Stimulated activated CD8-positive, alpha-beta memory T cell treated with anti-CD3 and anti-CD28 coated beads, Interleukin-12 subunit alpha, Interleukin-12 subunit beta, amount 100 ng/mL, for 4 hours (primary cell): ENCODE data around the gene CSNK1D.
A peak's percentile ranks its signal among the peaks of the same experiment; 100 is the strongest.

ENCODE experiments used
- DNase-seq: peaks from one replicate; pipeline ENCODE4 v3.0.0-alpha.2; 2020; ENCODE audit warnings: low read depth

The CSNK1D gene

DNA sequence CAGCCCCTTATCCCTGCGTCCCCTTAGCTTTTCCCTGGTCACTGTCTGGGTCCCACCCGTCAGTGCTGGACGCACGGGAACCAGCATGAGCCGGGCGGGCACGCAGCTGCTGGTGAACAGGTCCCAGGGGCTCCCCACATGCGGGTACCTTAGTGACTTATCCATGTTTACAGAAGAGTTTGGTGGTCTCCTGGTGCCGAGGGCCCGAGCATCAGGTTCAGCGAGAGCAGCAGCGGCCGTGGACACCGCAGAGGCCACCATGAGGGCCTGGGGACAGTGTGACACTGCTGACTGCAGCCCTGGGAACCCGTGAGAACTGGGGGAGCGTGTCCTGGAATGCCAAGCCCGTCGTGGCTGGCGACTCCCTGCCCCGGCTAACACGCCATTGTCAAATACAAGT lies 37.4 kb upstream of the CSNK1D start:
- no peak for DNase-seq

DNA sequence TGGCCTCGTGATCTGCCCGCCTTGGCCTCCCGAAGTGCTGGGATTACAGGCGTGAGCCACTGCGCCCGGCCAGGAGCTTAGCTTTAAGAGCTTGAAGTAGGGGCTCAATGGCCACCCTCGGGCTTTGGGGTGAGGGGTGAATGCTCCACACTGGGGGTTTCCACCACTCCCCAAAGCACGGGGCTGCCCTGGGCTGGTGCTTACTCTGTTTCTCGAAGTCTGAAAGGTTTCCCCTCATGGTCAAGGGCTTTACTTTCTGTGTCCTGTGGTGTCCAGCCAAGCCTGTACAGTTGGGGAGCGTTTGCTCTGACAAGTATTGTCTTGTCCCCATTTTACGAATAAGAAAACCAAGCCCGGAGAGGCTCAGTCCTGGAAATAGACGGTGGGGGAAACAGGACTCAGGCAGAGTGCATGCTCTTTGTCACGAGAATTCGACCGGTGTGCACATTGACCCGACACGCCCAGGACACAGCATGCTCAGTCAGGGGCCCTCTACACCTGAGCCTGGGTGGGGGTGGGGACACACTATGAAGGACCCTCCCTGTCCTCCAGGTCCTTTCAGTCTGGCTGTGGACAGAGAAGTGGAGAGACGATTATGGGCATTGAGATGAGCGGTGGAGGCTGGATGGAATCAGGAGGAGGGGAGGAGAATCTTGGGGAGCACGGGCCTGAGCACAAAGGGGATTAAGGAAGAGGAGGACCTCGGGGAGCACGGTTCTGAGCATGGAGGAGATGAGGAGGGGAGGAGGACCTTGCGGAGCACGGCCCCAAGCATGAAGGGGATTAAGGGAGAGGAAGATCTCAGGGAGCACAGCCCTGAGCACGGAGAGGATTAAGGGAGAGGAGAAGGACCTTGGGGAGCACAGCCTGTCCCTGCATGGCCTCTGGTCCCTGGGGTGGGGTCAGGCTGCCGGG lies 36.4 kb upstream of the CSNK1D start:
- no peak for DNase-seq

DNA sequence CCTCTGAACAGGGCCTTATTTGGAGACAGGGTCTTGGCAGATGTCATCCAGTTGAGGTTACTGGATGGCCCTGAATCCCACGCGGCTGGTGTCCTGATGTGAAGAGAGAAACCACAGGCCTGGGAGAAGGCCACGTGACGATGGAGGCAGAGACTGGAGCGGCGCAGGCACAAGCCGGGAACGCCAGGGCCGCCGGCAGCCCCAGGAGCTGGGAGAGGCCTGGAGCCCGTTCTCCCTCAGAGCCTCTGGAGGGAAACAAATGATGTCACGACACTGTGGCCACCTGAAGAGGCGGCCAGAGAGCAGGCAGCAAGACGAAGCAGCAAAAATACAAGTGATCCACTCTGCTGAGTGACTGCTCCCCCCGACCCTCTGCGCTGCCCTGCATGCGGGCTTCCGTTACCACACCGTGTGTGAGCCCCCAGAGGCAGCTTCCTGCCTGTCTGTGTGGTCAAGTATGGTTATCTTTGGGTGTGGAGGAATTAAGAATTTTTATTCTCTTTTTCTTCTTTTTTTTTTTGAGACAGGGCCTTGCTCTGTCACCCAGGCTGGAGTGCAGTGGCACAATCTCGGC lies 32.3 kb upstream of the CSNK1D start:
- DNase-seq, result no peak

GRCh38 chr17:82304826-82305726 lies 31.6 kb upstream of the CSNK1D start:
- no peak for DNase-seq

DNA sequence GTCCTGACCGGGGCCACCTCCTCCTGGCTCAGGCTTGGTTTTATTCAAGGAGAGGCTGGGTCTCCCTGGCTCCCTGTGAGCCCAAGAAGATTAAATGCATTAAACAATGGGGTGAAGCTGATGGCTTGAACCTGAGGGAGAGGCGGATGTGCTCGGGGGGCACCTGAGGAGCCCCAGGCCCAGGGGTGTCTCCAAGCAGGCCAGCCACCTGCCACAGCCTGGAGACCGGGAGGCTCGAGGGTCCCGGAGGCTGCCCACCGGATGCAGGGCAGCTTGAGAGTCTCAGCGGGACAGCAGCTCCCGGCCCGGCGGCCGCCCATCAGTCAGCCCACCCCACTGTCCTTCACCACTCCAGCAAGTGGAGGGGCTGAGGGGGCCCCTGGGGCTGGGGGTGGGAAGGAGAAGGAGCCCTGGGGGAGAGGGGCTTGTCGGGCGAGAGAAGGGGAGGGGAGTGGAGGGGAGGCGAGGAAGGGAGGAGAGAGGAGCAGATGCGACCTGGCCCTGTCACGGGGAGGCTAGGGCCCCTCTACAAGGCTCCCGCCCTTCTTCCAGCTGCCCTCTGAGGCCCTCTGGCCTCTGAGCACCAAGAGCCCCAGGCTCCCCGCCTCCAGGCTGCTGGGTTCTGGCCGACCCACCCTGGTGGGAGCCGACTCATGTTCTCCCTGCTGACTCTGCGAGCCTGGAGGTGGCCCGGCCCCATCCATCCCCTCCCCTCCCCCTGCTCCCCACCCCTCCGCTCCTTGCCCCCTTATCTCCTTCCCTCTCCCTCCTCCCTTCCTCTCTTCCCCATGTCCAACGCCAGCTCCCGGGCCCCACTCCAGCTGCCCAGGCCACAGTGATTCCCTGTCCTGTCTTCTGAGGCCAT lies 30.7 kb upstream of the CSNK1D start:
- DNase-seq, result no peak

- no peak for DNase-seq
Observed at GRCh38 chr17:82302991-82303943, 29.8 kb upstream of the CSNK1D start.

GRCh38 chr17:82302568-82302963 lies 29.1 kb upstream of the CSNK1D start:
- no peak for DNase-seq

DNA sequence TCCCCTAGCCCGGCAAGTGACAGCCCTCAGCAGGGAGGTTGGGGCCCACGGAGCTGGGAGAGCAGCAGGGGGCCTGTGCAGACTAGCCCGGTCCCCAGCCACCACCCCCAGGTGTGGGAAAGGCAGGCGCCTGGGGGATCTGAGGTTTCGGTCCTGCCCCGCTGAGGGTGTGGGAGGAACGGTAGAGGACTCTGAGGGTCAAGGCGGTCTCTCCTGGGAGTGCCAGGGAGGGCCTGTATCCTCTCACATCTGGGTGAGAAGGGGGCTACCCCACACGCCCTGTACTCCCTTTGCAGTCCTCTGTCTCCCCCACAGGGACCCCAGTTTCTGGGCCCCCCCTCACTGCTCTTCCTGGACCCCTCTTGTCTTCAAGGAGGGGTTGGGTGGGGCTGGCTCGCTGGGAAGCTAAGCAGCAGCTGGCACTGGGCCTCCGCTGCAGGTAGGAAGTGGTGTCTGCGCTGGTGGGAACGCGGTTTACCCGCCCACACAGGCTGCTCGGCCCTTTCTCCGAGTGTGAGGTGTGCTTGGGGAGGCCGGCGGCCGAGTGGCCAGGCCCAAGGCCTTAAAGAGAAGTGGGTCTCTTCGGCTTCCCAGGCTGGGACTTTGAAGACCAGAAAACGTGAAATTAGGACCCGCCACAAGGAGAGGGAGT lies 28.5 kb upstream of the CSNK1D start:
- DNase-seq, result no peak

- DNase-seq, result no peak
Observed at GRCh38 chr17:82301300-82301915, 27.9 kb upstream of the CSNK1D start.

- no peak for DNase-seq
Observed at GRCh38 chr17:82300707-82301270, 27.3 kb upstream of the CSNK1D start.

DNA sequence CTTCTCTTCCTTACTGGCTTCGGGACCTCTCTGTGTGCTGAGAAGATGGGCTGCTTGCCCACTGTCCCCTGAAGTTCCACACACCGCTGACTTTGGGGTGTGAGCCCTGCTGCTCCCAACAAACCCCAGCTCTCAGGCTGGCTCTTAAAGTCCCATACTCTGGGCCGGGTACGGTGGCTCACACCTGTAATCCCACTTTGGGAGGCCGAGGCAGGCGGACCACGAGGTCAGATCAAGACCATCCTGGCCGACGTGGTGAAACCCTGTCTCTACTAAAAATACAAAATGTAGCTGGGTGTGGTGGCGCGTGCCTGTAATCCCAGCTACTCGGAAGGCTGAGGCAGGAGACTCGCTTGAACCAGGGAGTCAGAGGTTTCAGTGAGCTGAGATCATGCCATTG lies 26.7 kb upstream of the CSNK1D start:
- DNase-seq, result no peak

GRCh38 chr17:82299452-82299851 lies 26.0 kb upstream of the CSNK1D start:
- no peak for DNase-seq

- no peak for DNase-seq
Observed at GRCh38 chr17:82298538-82299421, 25.3 kb upstream of the CSNK1D start.

GRCh38 chr17:82297714-82298537 lies 24.4 kb upstream of the CSNK1D start:
- peak; percentile 82 for DNase-seq

- DNase-seq, result peak; percentile 75
Observed at GRCh38 chr17:82297280-82297713, 23.8 kb upstream of the CSNK1D start.

DNA sequence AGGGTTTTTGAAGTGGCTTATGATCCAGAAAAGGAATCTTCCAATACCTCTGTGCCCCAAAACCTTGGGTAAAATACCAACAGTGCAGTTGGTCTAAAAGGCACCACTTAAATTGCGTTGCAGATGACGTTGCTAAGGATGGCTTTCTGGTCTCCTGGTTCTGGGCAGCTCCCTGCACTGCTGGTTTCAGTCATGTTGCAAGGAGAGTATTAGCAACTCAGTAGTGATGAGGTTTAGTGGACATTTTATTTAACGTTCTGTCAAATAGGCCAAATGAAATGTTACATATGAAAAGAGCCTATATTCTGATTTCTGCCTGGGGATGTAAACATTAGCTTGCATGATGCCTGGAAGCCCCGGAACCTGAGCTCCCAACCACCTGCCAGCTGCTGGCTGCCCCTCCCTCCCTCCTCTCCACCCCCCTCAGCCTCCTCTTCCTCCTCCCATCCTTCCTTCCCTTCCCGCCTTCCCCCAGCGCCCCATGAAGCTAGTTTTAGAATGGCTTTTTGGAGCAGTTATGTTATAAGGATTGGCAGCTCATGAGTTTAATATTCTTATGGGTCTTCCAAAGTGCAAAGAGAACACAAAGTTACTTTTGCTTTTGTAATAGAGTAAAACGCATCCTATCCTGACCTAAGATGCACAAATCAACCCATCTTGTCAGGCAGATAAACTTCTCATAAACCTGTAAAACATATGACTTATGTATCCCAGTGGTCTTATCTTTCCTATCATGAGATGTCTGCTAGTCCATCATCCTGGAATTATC lies 23.2 kb upstream of the CSNK1D start:
- no peak for DNase-seq
